MM.1S (cell line): ENCODE measurements around the gene KRTAP8-1.
A peak's percentile ranks its signal among the peaks of the same experiment; 100 is the strongest.

Experiments used
- DNase-seq: peaks from one replicate; pipeline ENCODE4 v3.0.0-alpha.2; 2015
- H2AFZ ChIP-seq: fragments of 300-600 bp; sonication (generic); 2 replicates; pipeline ENCODE4 v1.6.0; 2016; ENCODE audit warnings: antibody characterized with exemption, low read length
- H3F3A ChIP-seq: fragments of 300-600 bp; sonication (generic); 2 replicates; pipeline ENCODE4 v1.6.1; 2016; ENCODE audit warnings: mild to moderate bottlenecking, antibody characterized with exemption, low read length, moderate library complexity, mixed read lengths; ENCODE audit not compliant: insufficient read depth
- H3K27ac ChIP-seq: fragments of 300-600 bp; sonication (generic); 2 replicates; pipeline ENCODE4 v1.5.1; 2016; ENCODE audit warnings: mild to moderate bottlenecking, low read length
- H3K27me3 ChIP-seq: fragments of 300-600 bp; sonication (generic); replicated peaks from 2 replicates; pipeline ENCODE4 v1.6.0; 2016; ENCODE audit warnings: low read length; ENCODE audit not compliant: insufficient read depth
- H3K36me3 ChIP-seq: fragments of 300-600 bp; sonication (generic); replicated peaks from 2 replicates; pipeline ENCODE4 v1.6.1; 2016; ENCODE audit warnings: mild to moderate bottlenecking, low read length, mixed read lengths; ENCODE audit not compliant: insufficient read depth
- H3K4me1 ChIP-seq: fragments of 300-600 bp; sonication (generic); 2 replicates; pipeline ENCODE4 v1.6.1; 2016; ENCODE audit warnings: low read length, mixed read lengths
- H3K4me2 ChIP-seq: fragments of 300-600 bp; sonication (generic); 2 replicates; pipeline ENCODE4 v1.6.0; 2016; ENCODE audit warnings: low read depth, low read length
- H3K4me3 ChIP-seq: fragments of 300-600 bp; sonication (generic); 2 replicates; pipeline ENCODE4 v1.5.1; 2016; ENCODE audit warnings: low read length, mixed read lengths
- H3K79me2 ChIP-seq: fragments of 300-600 bp; sonication (generic); 2 replicates; pipeline ENCODE4 v1.6.1; 2016; ENCODE audit warnings: mixed run types, low read length, mixed read lengths
- H3K9ac ChIP-seq: fragments of 300-600 bp; sonication (generic); 2 replicates; pipeline ENCODE4 v1.6.1; 2016; ENCODE audit warnings: low read length, mixed read lengths
- H3K9me2 ChIP-seq: fragments of 300-600 bp; sonication (generic); replicated peaks from 2 replicates; pipeline ENCODE4 v1.6.1; 2016; ENCODE audit warnings: mild to moderate bottlenecking, low read length, mixed read lengths; ENCODE audit not compliant: insufficient read depth
- H3K9me3 ChIP-seq: fragments of 300-600 bp; sonication (generic); replicated peaks from 2 replicates; pipeline ENCODE4 v1.6.1; 2016; ENCODE audit warnings: mild to moderate bottlenecking, low read length, mixed read lengths; ENCODE audit not compliant: insufficient read depth
- H4K20me1 ChIP-seq: fragments of 300-600 bp; sonication (generic); 2 replicates; pipeline ENCODE4 v1.6.1; 2016; ENCODE audit warnings: mild to moderate bottlenecking, low read length, moderate library complexity, mixed read lengths; ENCODE audit not compliant: insufficient read depth
- EZH2 ChIP-seq: fragments of 300-600 bp; sonication (generic); optimal IDR thresholded peaks from 2 replicates; pipeline ENCODE3; 2017; ENCODE audit warnings: low read depth, mild to moderate bottlenecking, antibody characterized with exemption, low read length, mixed read lengths
- EZH2phosphoT487 ChIP-seq: fragments of 300-600 bp; sonication (generic); IDR thresholded peaks from 2 replicates; pipeline ENCODE4 v1.6.1; 2018; ENCODE audit warnings: antibody characterized with exemption, low read length
- TF ChIP-seq, protein P1 (sequence below): fragments of 300-600 bp; sonication (generic); IDR thresholded peaks from 2 replicates; pipeline ENCODE4 v1.5.1; 2016; ENCODE audit warnings: antibody characterized with exemption, low read length, mixed read lengths

The KRTAP8-1 gene

DNA sequence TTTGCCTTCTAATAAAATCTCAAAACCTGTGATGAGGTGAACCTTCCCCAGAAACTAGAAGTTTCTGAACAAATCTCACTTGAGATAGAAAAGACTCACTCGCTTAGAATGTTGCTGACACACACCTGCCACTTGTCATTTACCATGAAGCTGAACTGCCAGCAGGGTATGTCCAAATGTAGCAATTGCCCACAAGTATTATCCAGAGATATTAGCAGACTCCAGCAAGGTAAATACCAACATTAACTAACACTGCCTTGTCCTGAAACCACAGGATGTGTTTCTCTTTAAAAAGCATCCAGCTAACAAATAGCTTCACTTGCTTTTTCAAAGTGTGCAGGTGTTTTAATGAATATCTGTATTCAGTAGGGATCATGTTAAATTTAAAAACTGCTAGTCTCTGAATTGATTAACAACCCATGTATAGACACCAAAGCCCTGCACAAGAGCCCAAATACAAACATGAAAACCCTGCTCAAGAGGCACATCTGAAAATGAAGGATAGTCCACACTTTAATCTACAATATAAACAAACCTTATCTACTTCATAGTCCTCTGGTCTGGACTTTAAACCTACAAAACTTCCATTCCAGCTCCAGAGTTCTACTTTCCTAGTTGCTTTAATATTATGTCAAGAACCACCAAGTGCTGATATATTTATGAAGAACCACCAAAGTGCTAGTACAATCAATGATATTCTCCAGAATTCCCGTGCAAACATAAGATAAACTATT lies 19.3 kb downstream of the KRTAP8-1 start:
- no peaks in the 10 kb centered on the region for H3K9me2 ChIP-seq
- H3K27ac ChIP-seq = peak overlapping the region; percentile 12; the same call in 1 of the 2 replicates
- no peaks in the 10 kb centered on the region for H4K20me1 ChIP-seq
- H3K4me2 ChIP-seq = no peak overlapping the region
- H3K4me3 ChIP-seq = no peak overlapping the region
- H3K9ac ChIP-seq = no peak overlapping the region
- H2AFZ ChIP-seq = peak overlapping the region; percentile 46
- no peaks in the 10 kb centered on the region for H3K27me3 ChIP-seq
- H3K9me3 ChIP-seq = no peaks in the 10 kb centered on the region
- no peaks in the 10 kb centered on the region for H3K79me2 ChIP-seq
- DNase-seq = peak; percentile 38
- H3F3A ChIP-seq = peaks cover 6% of the 10 kb centered on the region; the same call in 1 of the 2 replicates
- no peaks in the 10 kb centered on the region for H3K36me3 ChIP-seq
- H3K4me1 ChIP-seq = peaks cover 5% of the 10 kb centered on the region; the same call in 1 of the 2 replicates
- TF ChIP-seq, protein P1, sequence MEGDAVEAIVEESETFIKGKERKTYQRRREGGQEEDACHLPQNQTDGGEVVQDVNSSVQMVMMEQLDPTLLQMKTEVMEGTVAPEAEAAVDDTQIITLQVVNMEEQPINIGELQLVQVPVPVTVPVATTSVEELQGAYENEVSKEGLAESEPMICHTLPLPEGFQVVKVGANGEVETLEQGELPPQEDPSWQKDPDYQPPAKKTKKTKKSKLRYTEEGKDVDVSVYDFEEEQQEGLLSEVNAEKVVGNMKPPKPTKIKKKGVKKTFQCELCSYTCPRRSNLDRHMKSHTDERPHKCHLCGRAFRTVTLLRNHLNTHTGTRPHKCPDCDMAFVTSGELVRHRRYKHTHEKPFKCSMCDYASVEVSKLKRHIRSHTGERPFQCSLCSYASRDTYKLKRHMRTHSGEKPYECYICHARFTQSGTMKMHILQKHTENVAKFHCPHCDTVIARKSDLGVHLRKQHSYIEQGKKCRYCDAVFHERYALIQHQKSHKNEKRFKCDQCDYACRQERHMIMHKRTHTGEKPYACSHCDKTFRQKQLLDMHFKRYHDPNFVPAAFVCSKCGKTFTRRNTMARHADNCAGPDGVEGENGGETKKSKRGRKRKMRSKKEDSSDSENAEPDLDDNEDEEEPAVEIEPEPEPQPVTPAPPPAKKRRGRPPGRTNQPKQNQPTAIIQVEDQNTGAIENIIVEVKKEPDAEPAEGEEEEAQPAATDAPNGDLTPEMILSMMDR = no peak
- TF ChIP-seq EZH2 = no peak
- no peak for TF ChIP-seq EZH2phosphoT487

DNA sequence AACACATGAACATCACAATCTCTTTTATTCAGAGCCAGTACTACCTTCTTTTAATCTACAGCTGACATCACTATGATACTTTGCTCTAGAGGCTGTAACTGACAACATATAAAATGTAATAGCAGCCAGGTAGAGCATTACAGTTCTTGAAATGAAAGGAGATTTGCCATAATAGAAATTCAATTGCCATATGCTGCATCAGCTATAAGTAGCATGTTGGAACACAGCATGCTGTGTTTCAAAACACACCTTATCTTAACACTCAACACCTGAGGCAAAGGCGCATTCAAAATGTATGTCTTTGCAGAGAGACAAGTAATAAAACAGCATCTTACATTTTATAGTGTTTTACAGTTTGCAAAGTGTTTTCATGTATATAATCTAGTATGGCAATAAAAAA lies 33.8 kb downstream of the KRTAP8-1 start:
- no peak overlapping the region for H3K4me3 ChIP-seq
- H3K79me2 ChIP-seq = no peaks in the 10 kb centered on the region
- H3K4me2 ChIP-seq = no peak overlapping the region
- no peak overlapping the region for H2AFZ ChIP-seq
- H3K9ac ChIP-seq = no peak overlapping the region
- no peaks in the 10 kb centered on the region for H3K4me1 ChIP-seq
- DNase-seq = no peak
- no peak overlapping the region for H3K27ac ChIP-seq
- no peaks in the 10 kb centered on the region for H3K27me3 ChIP-seq
- H3K36me3 ChIP-seq = no peaks in the 10 kb centered on the region
- TF ChIP-seq, protein P1 = no peak
- TF ChIP-seq EZH2phosphoT487 (no peak), EZH2 (no peak)
- H4K20me1 ChIP-seq = no peaks in the 10 kb centered on the region
- no peaks in the 10 kb centered on the region for H3K9me2 ChIP-seq
- H3F3A ChIP-seq = no peaks in the 10 kb centered on the region
- no peaks in the 10 kb centered on the region for H3K9me3 ChIP-seq

DNA sequence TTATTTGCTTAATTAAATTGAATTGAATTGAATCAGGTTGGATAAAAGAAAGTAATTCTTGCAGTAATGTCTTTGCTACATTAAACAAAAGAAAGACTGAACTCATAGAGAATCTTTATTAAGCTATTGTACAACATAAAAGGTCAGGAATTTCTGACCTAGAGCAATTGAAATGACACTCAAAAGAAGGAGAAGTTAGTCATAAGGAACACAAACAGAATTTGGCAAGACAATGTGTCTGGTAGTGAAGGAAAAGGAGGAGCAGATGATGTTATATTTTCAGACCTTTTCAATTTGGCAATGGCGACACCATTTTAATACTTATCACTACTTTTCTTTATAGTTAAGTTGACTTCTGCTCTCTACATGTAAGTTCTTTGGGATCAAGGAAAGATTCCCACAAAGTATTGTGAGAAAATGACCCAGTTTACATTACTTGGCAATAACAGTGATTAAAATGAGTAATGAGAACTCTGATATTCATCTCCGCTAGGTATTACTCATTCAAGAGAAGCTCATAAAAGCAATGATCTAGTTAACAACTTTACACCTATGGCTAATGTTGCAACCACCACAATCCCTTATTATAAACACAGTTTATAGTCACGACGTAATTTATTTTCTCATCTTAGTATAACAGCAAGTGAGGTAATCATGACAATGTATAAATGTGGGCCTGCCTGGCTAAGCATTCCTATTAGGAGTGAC lies 43.2 kb downstream of the KRTAP8-1 start:
- no peaks in the 10 kb centered on the region for H3K36me3 ChIP-seq
- H4K20me1 ChIP-seq = no peaks in the 10 kb centered on the region
- no peak for TF ChIP-seq EZH2phosphoT487
- no peak for TF ChIP-seq EZH2
- TF ChIP-seq, protein P1 = no peak
- no peaks in the 10 kb centered on the region for H3K4me1 ChIP-seq
- no peaks in the 10 kb centered on the region for H3K9me3 ChIP-seq
- H3K79me2 ChIP-seq = no peaks in the 10 kb centered on the region
- H3K4me2 ChIP-seq = no peak overlapping the region
- H2AFZ ChIP-seq = no peak overlapping the region
- no peaks in the 10 kb centered on the region for H3K27me3 ChIP-seq
- no peak for DNase-seq
- no peak overlapping the region for H3K27ac ChIP-seq
- H3K4me3 ChIP-seq = no peak overlapping the region
- no peaks in the 10 kb centered on the region for H3F3A ChIP-seq
- H3K9me2 ChIP-seq = no peaks in the 10 kb centered on the region
- H3K9ac ChIP-seq = no peak overlapping the region
